Fibroblast of skin of back (primary cell): Measurements from ENCODE around the gene MRPS18A.
"Not testable (repeated sequence)": the region's sequence is repeated elsewhere in the genome, so short reads cannot be mapped to it uniquely, and the experiment has no call there.

Experiments
- DNase-seq: peaks from one replicate; pipeline ENCODE4 v3.0.0-alpha.2; 2013

The MRPS18A gene

DNA sequence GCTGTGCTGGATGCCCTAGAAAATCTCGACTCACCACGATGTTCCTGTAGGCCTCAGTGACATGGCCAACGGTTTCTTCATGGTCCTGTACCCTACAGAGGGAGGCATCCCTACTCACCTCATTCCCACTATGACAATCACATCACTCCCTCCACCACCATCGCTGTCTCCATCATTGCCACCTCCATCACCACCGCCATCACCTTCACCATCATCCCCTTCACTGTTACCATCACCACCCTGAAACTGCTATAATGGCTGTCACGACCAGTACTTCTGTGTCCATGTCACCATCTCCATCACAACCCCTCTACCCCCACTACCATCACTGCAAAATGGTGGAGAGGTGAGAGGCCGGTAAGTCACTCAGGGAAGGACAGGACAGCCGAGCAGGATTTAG is 29.8 kb upstream of the MRPS18A start:
- no peak for DNase-seq

DNA sequence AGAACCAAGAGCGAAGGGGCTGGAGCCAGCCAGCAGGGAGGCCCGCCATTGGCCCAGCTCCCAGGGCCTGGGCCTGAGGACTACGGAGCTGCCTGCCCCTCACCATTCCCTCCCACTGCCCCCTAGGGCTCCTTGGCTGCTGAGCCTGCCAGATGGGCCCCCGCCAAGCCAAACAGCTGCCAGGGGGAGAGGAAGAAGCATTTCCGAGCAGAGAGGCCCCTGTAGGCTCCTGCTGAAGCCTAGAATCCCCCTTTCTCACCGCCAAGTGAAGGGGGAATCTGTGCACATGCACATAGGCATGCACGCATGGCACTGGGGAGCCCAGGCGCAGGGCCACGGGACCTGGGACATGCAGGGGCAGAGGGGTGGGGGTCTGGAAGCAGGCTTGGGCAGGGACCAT is 28.5 kb upstream of the MRPS18A start:
- DNase-seq = peak; percentile 47

DNA sequence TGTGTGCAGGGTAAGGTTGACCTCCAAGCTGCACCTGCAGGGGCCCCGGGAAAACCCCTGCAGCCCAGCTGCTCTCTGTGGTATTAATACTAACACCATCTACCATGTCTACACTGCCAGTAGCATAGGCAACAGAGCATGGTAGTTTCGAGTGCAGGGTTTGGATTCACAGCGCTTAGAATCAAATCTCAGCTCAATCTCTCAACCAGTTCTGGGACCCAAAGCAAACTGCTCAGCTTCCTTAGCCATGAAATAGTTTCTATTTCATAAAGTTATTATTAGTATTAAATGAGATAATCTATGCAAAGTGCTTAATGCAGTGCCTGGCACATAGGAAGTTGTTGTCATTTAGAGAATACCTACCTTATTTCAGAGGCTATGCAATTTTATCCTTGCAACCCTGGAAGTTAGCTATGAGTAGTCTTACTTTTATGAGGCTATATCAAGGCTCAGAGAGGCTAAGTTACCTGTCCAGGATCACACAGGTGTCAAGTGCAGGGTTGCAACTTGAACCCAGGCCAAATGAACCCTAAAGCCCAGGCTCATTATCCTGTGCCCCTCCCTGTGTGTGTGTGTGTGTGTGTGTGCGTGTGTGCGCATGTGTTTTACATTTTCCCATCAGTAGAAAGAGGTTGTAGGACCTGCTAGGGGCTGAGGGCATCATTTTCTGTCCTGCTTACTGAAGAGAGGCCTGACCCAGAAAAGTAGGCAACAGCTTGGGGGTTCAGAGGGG is 27.6 kb upstream of the MRPS18A start:
- no peak for DNase-seq

DNA sequence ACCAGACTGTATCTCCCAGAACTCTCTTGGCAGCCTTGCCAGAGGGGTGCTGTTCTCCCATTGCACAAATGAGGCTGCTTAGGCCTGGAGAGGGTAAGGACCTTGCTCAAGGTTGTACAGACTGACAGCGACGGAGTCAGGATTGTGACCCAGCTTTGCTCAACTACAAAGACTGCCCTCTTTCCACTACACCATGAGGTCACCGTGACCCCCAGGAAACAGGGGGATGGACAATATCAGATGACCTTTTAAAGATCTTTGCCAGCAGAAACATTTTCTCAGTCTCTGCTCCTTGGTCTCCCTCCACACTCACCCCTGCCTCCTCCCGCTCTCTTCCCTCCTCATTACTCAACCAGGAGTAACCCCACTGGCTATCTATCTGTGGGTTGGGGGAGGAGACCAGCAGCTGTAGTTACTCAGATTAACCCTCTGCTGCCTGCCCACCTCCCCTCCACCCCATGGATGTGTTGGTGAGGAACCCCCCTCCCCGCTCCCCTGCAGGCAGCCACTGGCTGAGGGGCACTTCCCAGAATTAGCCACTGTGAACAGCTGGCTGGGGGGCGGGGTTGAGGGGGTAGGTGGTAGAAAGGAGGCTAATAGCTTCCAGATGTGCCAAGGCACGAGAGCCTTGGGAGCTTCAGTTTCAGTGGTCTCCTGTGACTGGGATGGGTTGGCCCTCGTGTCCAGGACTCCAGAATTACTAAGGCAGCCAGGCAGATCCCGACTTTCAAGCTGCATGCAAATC is 26.9 kb upstream of the MRPS18A start:
- DNase-seq = peak; percentile 64

DNA sequence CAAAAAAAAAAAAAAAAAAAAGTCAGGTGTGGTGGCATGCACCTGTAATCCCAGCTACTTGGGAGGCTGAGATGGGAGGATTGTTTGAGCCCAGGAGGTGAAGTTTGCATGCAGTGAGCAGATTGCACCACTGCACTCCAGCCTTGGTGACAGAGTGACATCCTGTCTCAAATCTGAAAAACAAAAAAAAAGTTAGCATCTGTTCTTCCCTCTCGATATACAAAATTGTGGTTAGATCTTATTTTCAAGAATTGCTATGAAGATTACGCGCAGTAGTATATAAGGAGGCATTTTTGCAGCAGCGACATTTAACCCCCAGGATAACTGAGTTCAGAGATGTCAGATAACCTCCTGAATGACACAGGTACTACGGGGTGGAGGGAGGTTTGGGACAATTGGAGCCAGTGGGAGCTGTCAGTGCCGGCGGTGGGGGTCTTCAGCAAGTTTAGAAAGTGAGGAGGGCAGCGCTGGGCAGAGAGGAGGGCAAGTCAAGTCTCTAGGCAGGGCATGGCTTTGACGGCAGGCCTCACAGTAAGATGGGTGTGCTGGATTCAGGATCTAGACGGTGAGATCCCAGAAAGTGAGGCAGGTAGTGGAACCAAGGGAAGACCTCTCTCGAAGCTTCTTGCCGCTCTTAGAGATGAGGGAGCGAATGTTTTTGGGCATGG is 26.2 kb upstream of the MRPS18A start:
- no peak for DNase-seq

GRCh38 chr6:43712579-43712978 is 25.0 kb upstream of the MRPS18A start:
- no peak for DNase-seq

DNA sequence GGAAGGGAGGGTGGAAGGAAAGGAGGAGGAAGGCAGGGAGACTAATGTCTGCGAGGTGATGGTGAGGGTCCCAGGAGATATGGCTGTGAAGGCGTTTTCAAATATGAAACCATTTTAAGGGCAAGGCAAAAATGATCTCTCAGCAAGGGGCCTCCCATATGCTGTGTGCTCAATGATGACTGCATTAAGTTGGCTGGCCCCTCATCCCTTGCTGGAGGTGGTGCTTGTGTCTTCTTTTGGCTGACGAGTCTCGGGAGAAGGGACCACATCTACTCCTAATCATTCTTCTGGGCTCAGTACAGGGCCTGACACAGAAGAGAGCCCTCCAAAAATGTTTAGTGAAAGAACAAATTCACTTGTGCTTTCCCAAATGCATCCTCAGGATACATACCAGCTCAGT is 23.0 kb upstream of the MRPS18A start:
- no peak for DNase-seq

- DNase-seq = no peak
Observed at GRCh38 chr6:43709654-43710303, 22.2 kb upstream of the MRPS18A start.

DNA sequence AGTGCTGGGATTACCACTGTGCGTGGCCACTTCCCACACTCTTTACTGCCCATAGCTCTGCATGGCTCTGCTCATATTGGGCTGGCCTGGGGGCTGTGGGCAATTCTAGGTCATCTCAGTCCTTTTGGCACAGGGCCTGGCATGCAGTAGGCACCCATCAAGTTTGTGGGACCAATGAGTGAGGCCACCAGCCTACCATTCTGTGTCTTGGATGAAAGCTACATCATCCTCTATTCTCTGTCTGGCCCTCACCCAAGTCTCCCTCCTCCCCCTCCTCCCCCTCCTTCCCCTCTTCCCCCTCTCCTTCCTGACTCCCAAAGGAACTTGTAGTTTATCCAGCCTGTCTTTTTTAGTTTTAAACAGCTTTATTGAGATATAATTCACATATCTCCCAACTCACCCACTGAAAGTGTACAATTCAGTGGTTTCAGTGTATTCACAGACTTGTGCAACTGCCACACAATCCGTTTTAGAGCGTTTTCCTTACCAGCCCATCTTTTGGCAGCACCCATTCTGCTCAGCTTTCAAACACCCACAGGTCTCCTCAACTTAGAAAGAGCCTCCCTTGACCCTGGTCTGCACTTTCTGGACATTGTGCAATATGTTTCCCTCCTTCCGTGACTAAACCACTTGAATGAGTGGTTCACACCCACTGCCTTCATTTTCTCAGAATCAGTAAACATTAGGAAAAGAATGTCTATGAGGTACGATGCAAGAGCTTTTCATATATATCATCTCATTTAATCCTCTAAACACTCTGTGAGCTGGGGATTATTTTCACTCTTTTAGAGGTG is 21.5 kb upstream of the MRPS18A start:
- DNase-seq = peak; percentile 32

GRCh38 chr6:43707767-43708166 is 20.2 kb upstream of the MRPS18A start:
- no peak for DNase-seq

DNA sequence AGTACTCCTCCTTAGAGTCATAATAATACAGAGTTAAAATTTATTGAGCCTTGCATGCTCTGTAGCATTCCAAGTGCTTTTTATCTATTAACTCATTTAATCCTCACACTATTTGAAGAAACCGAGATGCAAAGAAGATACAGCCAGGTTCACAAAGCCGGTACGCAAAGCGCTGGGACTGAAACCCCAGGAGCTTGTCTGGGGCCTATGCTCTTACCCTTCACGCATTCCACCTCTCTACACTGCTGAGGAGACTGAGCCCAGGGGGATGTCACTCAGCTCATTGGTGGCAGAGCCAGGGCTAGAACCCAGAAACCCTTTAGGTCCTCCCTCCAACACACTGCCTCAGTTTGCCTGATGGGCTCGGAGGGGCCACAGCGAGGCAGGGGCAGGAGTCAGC is 19.7 kb upstream of the MRPS18A start:
- DNase-seq = no peak

- DNase-seq = no peak
Observed at GRCh38 chr6:43706788-43707187, 19.2 kb upstream of the MRPS18A start.

- DNase-seq = peak; percentile 37
Observed at GRCh38 chr6:43705996-43706395, 18.4 kb upstream of the MRPS18A start.

- DNase-seq = no peak
Observed at GRCh38 chr6:43703512-43704429, 16.2 kb upstream of the MRPS18A start.

- peak; percentile 99 for DNase-seq
Observed at GRCh38 chr6:43702534-43703440, 15.2 kb upstream of the MRPS18A start.

- no peak for DNase-seq
Observed at GRCh38 chr6:43702171-43702533, 14.6 kb upstream of the MRPS18A start.

DNA sequence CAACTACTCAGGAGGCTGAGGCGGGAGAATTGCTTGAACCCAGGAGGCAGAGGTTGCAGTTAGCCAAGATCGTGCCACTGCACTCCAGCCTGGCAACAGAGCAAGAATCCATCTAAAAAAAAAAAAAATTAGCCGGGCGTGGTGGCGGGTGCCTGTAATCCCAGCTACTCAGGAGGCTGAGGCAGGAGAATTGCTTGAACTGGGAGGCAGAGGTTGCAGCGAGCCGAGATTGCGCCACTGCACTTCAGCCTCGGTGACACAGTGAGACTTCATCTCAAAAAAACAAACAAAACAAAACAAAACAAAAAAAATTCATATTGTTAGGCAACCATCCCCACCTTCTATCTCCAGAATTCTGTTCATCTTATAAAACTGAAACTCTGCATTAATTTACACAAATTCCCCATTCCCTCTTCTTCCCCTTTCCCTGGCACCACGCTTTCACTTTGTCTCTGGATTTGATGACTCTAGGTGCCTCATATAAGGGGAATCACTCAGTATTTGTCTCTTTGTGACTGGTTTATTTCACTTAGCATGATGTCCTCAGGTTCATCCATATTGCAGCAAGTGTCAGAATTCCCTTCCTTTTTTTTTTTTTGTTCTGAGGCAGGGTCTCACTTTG is 13.5 kb upstream of the MRPS18A start:
- DNase-seq = not testable (repeated sequence)

DNA sequence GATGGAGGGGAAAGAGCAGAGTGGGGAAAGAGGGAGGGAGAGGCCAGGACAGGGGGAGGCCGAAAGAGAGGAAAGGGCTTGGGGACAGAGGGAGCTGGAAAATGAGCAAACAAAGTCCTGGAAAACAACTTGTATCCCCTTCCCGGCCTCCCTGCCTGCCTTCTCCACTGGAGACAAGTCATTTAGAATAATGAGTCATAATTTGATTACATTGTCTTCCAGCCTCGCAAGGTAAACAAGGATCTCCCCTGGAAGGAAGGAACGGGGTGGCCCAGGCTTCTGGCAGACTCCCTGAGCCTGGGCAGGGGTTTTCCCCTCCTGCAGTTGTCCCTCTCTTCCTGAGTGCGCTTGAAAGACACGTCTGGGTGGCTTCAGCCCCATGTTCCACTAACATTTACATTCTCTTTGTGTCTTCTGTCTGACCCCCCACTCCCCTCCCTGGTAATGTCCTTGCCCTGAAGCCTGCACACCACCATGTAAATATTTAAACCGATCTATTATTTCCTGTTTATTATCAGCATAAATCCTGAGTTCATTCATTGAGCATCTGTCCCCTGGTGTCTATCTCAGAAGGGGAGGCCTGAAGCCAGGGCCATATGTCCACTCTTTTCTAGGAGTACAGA is 12.1 kb upstream of the MRPS18A start:
- peak; percentile 18 for DNase-seq
